Measurements from ENCODE around the gene CAV2. TPM values are rescaled to one million over a fixed set of nuclear protein-coding genes. Genes with fewer than 3 reads are reported as not detected.

CAV2 gene
- total and polyA plus RNA-seq, 9 of the 15 experiments (the other 6 are each of a cell fraction or from before 2014, with no cell fraction given) = 16.1 to 137 (median 38.3) TPM

DNA sequence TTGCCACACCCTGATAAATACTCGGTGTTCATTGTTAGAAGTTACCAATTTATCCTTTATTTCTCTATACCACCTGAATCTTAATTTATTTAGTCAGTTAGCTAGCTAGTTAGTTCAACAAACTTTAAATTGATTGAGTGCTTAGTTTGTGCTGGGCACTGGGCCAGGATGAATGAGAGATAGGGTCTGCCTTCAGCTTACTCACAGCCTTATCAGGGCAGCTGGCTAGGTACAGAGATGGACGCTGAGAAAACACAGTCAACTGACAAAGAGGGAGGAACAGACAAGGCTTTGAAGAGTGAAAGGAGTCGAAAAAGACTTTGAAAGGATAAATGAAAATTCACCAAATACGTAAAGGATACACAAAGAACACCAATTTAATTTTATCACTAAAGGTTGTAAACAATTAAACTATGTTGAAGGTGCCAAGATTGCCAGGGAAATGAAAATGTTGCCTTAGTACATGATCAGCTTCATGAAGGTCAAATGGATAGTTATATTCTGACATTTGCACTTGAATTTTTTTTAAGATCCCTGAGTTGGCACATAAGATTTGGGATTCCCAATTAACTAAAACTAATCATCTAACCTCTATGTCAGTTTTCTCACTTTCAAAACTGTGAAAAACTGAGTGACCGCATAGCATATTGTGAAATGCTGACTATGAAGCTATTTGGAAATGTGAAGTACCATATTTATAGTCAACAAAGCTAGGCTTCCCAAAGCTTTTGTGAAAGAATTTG, 2.1 kb downstream of the CAV2 start (continued):
- TF ChIP-seq, protein P1, sequence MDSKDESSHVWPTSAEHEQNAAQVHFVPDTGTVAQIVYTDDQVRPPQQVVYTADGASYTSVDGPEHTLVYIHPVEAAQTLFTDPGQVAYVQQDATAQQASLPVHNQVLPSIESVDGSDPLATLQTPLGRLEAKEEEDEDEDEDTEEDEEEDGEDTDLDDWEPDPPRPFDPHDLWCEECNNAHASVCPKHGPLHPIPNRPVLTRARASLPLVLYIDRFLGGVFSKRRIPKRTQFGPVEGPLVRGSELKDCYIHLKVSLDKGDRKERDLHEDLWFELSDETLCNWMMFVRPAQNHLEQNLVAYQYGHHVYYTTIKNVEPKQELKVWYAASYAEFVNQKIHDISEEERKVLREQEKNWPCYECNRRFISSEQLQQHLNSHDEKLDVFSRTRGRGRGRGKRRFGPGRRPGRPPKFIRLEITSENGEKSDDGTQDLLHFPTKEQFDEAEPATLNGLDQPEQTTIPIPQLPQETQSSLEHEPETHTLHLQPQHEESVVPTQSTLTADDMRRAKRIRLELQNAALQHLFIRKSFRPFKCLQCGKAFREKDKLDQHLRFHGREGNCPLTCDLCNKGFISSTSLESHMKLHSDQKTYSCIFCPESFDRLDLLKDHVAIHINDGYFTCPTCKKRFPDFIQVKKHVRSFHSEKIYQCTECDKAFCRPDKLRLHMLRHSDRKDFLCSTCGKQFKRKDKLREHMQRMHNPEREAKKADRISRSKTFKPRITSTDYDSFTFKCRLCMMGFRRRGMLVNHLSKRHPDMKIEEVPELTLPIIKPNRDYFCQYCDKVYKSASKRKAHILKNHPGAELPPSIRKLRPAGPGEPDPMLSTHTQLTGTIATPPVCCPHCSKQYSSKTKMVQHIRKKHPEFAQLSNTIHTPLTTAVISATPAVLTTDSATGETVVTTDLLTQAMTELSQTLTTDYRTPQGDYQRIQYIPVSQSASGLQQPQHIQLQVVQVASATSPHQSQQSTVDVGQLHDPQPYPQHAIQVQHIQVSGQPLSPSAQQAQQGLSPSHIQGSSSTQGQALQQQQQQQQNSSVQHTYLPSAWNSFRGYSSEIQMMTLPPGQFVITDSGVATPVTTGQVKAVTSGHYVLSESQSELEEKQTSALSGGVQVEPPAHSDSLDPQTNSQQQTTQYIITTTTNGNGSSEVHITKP (IDR thresholded peaks at IDR 0.05; ENCODE audit: partially characterized antibody) = no peak
- TF ChIP-seq HIVEP1 (CRISPR knock-in tag; IDR thresholded peaks at IDR 0.05) = no peak
- peak; percentile 84 for TF ChIP-seq NCOR1 (IDR thresholded peaks at IDR 0.05)
- no peak for TF ChIP-seq SAP30 (IDR thresholded peaks at IDR 0.05; ENCODE audit: borderline replicate concordance, insufficient read depth, low read depth, low read length, poor library complexity, severe bottlenecking)
- peak; percentile 81 for TF ChIP-seq CBFA2T2 (conservative IDR thresholded peaks at IDR 0.05)
- TF ChIP-seq, protein P2, sequence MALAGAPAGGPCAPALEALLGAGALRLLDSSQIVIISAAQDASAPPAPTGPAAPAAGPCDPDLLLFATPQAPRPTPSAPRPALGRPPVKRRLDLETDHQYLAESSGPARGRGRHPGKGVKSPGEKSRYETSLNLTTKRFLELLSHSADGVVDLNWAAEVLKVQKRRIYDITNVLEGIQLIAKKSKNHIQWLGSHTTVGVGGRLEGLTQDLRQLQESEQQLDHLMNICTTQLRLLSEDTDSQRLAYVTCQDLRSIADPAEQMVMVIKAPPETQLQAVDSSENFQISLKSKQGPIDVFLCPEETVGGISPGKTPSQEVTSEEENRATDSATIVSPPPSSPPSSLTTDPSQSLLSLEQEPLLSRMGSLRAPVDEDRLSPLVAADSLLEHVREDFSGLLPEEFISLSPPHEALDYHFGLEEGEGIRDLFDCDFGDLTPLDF (CRISPR knock-in tag; IDR thresholded peaks at IDR 0.05) = 0 out of 2 replicates have a peak, but pooled peaks have one; percentile 26
- TF ChIP-seq JUNB (CRISPR knock-in tag; conservative IDR thresholded peaks at IDR 0.05) = no peak
- TF ChIP-seq TAF15 (IDR thresholded peaks at IDR 0.05; ENCODE audit: low read depth, low read length) = no peak
- TF ChIP-seq, protein P3, sequence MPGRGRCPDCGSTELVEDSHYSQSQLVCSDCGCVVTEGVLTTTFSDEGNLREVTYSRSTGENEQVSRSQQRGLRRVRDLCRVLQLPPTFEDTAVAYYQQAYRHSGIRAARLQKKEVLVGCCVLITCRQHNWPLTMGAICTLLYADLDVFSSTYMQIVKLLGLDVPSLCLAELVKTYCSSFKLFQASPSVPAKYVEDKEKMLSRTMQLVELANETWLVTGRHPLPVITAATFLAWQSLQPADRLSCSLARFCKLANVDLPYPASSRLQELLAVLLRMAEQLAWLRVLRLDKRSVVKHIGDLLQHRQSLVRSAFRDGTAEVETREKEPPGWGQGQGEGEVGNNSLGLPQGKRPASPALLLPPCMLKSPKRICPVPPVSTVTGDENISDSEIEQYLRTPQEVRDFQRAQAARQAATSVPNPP (IDR thresholded peaks at IDR 0.05; ENCODE audit: borderline replicate concordance, insufficient read depth, insufficient read length) = no peak
- peak; percentile 67 for TF ChIP-seq C11orf30 (IDR thresholded peaks at IDR 0.05; ENCODE audit: low read depth)
- TF ChIP-seq XRCC4 (IDR thresholded peaks at IDR 0.05; ENCODE audit: extremely low read depth, insufficient read depth, insufficient read length) = no peak
- no peak for TF ChIP-seq ZNF79 (CRISPR knock-in tag; IDR thresholded peaks at IDR 0.05; ENCODE audit: low read depth)
- TF ChIP-seq, protein P4, sequence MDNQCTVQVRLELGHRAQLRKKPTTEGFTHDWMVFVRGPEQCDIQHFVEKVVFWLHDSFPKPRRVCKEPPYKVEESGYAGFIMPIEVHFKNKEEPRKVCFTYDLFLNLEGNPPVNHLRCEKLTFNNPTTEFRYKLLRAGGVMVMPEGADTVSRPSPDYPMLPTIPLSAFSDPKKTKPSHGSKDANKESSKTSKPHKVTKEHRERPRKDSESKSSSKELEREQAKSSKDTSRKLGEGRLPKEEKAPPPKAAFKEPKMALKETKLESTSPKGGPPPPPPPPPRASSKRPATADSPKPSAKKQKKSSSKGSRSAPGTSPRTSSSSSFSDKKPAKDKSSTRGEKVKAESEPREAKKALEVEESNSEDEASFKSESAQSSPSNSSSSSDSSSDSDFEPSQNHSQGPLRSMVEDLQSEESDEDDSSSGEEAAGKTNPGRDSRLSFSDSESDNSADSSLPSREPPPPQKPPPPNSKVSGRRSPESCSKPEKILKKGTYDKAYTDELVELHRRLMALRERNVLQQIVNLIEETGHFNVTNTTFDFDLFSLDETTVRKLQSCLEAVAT (IDR thresholded peaks at IDR 0.05) = no peak; a peak in 1 of 4 replicates
- TF ChIP-seq, protein P5, sequence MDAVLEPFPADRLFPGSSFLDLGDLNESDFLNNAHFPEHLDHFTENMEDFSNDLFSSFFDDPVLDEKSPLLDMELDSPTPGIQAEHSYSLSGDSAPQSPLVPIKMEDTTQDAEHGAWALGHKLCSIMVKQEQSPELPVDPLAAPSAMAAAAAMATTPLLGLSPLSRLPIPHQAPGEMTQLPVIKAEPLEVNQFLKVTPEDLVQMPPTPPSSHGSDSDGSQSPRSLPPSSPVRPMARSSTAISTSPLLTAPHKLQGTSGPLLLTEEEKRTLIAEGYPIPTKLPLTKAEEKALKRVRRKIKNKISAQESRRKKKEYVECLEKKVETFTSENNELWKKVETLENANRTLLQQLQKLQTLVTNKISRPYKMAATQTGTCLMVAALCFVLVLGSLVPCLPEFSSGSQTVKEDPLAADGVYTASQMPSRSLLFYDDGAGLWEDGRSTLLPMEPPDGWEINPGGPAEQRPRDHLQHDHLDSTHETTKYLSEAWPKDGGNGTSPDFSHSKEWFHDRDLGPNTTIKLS (IDR thresholded peaks at IDR 0.05; ENCODE audit: borderline replicate concordance, low read depth) = no peak

All from K562 (cell line).